Measurements from ENCODE around the gene SURF2. TPM values are rescaled to one million over a fixed set of nuclear protein-coding genes. Genes with fewer than 3 reads are reported as not detected.
"Not testable (repeated sequence)": the region's sequence is repeated elsewhere in the genome, so short reads cannot be mapped to it uniquely, and the experiment has no call there.

Gene SURF2
- total RNA-seq, 1 donor from 2014 or later, result 13.2 TPM

- ATAC-seq (no peak), DNase-seq (ENCODE audit: missing footprints) (no peak)
- intact Hi-C loops (cut with DNase I), result no loop called here
Observed at GRCh38 chr9:133386338-133386737, 30.0 kb downstream of the SURF2 start.

DNA sequence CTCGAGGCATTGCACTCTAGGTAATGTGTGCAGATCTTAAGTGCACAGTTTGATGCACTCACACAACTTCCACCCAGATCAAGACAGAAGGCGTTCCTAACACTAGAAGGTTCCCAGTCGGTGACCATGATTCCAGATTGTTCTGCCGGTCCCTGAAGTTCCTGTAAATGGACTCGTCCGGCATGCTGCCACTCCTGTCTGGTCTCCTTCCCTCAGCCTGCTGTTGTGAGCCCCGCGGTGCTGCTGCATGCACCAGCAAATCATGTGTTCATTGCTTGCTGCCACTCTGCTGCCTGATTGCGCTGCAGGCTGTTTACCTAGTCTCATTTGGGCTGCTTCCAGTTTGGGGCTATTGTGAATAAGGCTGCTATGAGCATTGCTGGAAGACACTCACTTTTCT, 31.3 kb downstream of the SURF2 start:
- ATAC-seq (no peak), DNase-seq (ENCODE audit: missing footprints) (no peak)
- intact Hi-C loops (cut with DNase I), result no loop called here

DNA sequence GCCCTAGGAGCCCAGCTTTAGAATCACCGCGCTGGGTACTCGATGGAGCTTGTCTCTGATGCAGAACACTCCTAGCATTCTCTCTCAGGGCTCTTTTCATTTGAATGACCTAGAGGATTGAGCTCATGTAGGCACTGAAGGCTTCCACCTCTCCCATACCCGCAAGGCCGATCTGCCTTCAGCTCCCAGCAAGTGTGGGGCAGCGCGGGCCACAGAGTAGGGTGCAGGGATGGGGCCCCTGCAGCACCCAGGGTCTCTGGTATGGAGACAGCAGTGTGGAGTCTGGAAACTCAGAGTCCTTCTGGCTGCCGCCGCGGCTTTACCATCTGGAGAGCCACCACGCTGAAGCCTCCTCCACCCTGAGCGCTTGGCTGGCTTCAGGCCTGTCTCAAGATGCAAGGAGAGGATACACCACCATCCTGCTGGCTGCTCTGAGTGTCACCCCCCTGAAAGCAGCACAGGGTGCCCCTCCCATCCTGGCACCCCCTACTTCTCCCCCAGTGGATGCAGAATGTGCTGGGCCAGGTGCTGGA, 32.7 kb downstream of the SURF2 start:
- DNase-seq (ENCODE audit: missing footprints) (no peak), ATAC-seq (no peak)
- intact Hi-C loops (cut with DNase I), result no loop called here

DNA sequence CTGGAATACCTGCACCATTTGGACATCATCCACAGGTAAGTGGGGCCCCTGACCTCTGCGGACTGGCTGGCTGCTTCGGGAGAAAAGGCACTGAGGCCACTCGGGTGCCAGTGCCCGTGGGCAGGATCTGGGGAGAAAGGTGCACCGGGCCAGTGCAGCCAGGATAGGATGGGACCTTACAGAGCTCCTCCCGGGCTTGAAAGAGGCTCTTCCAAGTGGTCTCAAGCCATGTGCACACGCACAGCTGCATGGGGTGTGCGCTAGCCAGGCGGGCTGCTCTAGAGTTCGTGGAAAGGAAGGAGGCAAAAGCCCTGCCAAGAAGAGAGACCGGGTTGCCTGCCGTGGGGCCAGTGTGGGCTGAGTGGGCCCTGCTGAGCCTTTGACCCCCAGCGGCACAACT, 33.2 kb downstream of the SURF2 start:
- intact Hi-C loops (cut with DNase I), result no loop called here
- DNase-seq (ENCODE audit: missing footprints) (no peak), ATAC-seq (no peak)

- ATAC-seq (no peak), DNase-seq (ENCODE audit: missing footprints) (no peak)
- intact Hi-C loops (cut with DNase I), result no loop called here
Observed at GRCh38 chr9:133390713-133391112, 34.4 kb downstream of the SURF2 start.

- DNase-seq (ENCODE audit: missing footprints); ATAC-seq; intact Hi-C loops (cut with DNase I): not testable (repeated sequence)
Observed at GRCh38 chr9:133391449-133391848, 35.1 kb downstream of the SURF2 start.

DNA sequence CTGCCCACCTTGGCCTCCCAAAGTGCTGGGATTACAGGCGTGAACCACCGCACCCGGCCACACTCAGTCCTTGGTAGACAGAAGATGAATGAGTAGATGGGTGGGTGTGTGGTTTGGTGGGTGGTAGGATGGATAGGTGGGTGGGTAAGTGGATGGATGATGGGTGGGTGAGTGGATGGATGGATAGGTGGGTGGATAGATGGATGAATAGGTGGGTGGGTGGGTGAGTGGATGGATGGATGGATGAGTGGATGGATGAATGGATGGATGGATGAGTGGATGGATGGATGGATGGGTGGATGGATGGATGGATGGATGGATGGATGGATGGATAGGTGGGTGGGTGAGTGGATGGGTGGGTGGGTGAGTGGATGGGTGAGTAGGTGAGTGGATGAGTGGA, 36.0 kb downstream of the SURF2 start:
- DNase-seq (ENCODE audit: missing footprints); intact Hi-C loops (cut with DNase I); ATAC-seq: not testable (repeated sequence)

- DNase-seq (ENCODE audit: missing footprints) (no peak), ATAC-seq (no peak)
- intact Hi-C loops (cut with DNase I), result no loop called here
Observed at GRCh38 chr9:133393399-133393798, 37.0 kb downstream of the SURF2 start.

DNA sequence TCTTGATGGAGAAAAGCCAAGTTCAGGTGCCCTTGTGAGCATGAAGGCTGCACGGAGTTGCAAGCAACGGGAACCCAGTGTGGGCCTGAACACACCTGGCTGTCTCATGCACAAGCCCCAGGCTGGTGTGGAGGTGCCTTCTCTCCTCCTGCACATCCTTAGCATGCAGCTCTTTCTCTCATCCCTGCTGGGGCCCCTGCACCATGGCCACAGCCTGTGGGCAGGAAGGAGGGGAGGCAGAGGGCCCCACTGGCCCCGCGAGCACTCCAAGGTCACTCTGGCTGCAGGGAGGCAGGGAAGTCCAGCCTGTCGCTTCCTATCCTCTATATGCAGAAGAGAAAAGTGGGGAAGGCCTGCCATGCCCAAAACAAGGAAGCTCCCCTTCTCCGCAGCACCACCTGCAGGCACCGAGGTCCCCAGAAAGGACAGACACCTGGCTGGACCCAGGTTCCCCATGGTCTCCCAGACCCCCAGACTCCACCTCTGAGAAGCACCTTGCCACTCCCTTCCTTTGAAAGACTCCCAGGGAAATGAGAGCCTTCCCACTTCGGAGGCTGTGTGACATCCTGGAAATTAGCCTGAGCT, 38.4 kb downstream of the SURF2 start:
- ATAC-seq, result no peak
- no peak for DNase-seq (ENCODE audit: missing footprints)
- intact Hi-C loops (cut with DNase I), result no loop called here

DNA sequence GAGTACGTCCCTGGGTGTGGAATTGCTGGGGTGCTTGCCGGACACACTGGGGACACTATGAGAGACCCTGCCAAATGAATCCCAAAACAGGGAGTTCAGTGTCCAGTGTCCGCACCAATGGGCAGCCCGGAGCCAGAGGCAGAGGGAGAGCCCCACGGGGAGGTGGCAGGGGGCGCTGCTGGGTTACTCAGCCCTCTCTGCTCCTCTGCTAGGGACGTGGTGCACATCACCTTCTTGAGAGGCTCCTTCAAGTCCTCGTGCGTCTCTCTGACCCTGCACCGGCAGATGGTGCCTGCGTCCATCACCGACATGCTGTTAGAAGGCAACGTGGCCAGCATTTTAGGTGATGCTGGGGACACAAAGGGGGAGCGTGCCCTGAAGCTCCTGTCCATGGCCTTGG, 40.6 kb downstream of the SURF2 start:
- intact Hi-C loops (cut with DNase I), result no loop called here
- DNase-seq (ENCODE audit: missing footprints) (no peak), ATAC-seq (no peak)

GRCh38 chr9:133397370-133397769, 41.0 kb downstream of the SURF2 start:
- intact Hi-C loops (cut with DNase I), result no loop called here
- DNase-seq (ENCODE audit: missing footprints) (no peak), ATAC-seq (no peak)

DNA sequence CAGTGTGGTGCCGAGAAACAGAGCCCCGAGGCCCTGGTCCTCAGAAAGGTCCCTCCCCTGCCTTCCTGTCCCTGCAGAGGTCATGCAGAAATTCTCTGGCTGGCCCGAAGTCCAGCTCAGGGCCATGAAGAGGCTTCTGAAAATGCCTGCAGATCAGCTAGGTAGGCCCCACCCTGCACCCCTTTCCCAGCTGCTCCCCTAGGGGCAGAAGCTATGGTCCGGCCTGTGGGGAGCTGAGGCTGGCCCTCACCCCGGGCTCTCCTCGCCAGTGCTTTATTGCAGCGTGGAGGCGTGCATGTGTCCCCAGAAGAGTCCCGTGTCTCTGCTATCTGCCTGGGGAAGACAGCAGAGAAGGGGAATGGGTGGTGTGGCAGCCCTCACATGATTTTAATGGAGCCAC, 41.5 kb downstream of the SURF2 start:
- no peak for DNase-seq (ENCODE audit: missing footprints)
- intact Hi-C loops (cut with DNase I), result no loop called here
- ATAC-seq, result no peak

DNA sequence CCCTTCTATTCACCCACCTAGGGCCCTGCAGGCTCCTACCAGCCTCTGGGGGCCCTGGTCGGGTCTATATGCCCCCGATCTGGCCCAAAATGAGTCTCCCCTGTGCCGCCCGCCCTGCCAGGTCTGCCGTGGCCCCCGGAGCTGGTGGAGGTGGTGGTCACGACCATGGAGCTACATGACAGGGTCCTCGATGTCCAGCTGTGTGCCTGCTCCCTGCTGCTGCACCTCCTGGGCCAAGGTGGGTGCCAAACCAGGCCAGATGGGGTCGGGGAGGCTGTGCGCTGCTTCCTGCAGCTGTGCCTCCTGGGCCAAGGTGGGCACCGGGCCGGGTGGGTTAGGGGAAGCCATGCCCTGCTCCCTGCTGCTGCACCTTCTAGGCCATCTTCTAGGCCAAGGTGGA, 43.9 kb downstream of the SURF2 start:
- intact Hi-C loops (cut with DNase I), result no loop called here
- no peak for DNase-seq (ENCODE audit: missing footprints)
- ATAC-seq, result no peak

GRCh38 chr9:133401588-133401987, 45.2 kb downstream of the SURF2 start:
- ATAC-seq (no peak), DNase-seq (ENCODE audit: missing footprints) (no peak)
- intact Hi-C loops (cut with DNase I), result no loop called here

DNA sequence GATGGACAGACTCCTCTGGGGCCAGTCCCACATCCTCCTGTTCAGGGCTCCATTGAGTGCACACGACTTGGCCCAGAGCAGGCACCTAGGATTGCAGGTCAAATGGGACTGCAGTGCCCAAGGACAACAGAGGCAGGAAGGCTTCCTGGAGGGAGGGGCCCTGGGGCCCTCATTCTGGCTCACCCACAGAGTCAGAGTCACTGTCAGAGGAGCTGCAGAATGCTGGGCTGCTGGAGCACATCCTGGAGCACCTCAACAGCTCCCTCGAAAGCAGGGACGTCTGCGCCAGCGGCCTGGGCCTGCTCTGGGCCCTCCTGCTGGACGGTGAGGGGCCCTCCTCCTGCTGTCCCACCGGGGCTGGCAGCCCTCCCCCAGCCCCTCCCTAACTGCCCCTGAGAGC, 46.3 kb downstream of the SURF2 start:
- DNase-seq (ENCODE audit: missing footprints) (no peak), ATAC-seq (no peak)
- intact Hi-C loops (cut with DNase I), result no loop called here

DNA sequence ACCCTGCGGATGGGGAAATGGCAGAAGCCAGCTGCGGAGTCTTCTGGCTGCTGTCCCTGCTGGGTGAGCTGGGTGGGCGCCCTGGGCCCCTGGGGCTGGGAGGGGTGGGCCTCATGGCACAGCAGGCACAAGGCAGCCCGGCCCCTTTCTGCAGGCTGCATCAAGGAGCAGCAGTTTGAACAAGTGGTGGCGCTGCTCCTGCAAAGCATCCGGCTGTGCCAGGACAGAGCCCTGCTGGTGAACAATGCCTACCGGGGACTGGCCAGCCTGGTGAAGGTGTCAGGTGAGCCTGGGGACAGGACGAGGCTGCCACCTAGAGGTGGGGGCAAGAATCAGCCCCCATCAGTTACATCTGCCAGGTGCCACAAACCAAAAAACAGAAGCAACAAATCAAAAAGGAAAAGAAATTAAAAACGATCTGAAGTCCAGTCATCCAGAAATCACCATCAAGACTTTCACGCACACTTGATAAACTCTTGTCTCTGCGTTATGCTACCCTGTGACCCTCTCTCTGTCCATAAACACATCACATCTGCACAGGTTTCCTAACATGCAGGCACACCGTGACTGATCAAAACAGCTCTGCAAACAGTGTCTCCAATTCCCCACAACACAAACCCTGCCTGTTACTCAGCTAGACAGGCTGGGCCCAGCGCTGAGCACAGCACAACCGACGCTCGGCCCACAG, 47.6 kb downstream of the SURF2 start:
- no peak for ATAC-seq

GRCh38 chr9:133404454-133405002, 48.2 kb downstream of the SURF2 start:
- DNase-seq (ENCODE audit: missing footprints) (no peak), ATAC-seq (no peak)
- intact Hi-C loops (cut with DNase I), result no loop called here

More for the DNA sequence above, 47.6 kb downstream of the SURF2 start:
- intact Hi-C loops (cut with DNase I), result no loop called here
- DNase-seq (ENCODE audit: missing footprints), result no peak

- ATAC-seq (peak; percentile 45), DNase-seq (ENCODE audit: missing footprints) (no peak)
- intact Hi-C loops (cut with DNase I), result no loop called here
Observed at GRCh38 chr9:133405508-133406438, 49.4 kb downstream of the SURF2 start.

All from Right ventricle myocardium inferior (tissue), 1 donor.